Chondrocyte (in vitro differentiated cells): ENCODE measurements around the gene RASGRP1. TPM values are rescaled to one million over a fixed set of nuclear protein-coding genes. Genes with fewer than 3 reads are reported as not detected.

Experiments
- DNase-seq: peaks from one replicate; pipeline ENCODE4 v3.0.0; 2021; ENCODE audit warnings: mixed read lengths, low spot score
- H3K27ac Mint-ChIP-seq: one replicate; pipeline ENCODE4 v1.8.0; 2021; ENCODE audit warnings: mild to moderate bottlenecking, moderate library complexity, mixed read lengths; ENCODE audit not compliant: unreplicated experiment
- H3K27me3 Mint-ChIP-seq: 2 replicates; pipeline ENCODE4 v1.8.0; 2021; ENCODE audit warnings: low read depth, mixed read lengths
- H3K36me3 Mint-ChIP-seq: 2 replicates; pipeline ENCODE4 v1.8.0; 2021; ENCODE audit warnings: low read depth, mixed read lengths
- H3K4me1 Mint-ChIP-seq: 2 replicates; pipeline ENCODE4 v1.8.0; 2021; ENCODE audit warnings: low read depth, mild to moderate bottlenecking, mixed read lengths
- H3K4me3 Mint-ChIP-seq: one replicate; pipeline ENCODE4 v1.8.0; 2021; ENCODE audit warnings: mild to moderate bottlenecking, moderate library complexity, mixed read lengths; ENCODE audit not compliant: unreplicated experiment
- H3K9me3 Mint-ChIP-seq: 2 replicates; pipeline ENCODE4 v1.8.0; 2021; ENCODE audit warnings: low read depth, mixed read lengths
- CTCF ChIP-seq: fragments of 200-600 bp; sonication (generic); IDR thresholded peaks from 2 replicates; pipeline ENCODE4 v1.5.0; 2021; ENCODE audit warnings: antibody characterized with exemption, mild to moderate bottlenecking, moderate library complexity
- total RNA-seq: library from RNA; stranded (reverse); gene quantifications from 3 replicates; pipeline ENCODE4 v1.2.1, GENCODE V29; 2021

Gene RASGRP1
- total RNA-seq, 1 donor from 2014 or later = 0.52 TPM

GRCh38 chr15:38576261-38576660, 11.6 kb upstream of the RASGRP1 start:
- Mint-ChIP-seq H3K36me3 (peaks cover 3% of the 10 kb centered on the region), H3K4me1 (no peaks in the 10 kb centered on the region), H3K4me3 (no peak overlapping the region), H3K9me3 (peaks cover 5% of the 10 kb centered on the region), H3K27ac (no peak overlapping the region), H3K27me3 (peaks cover 27% of the 10 kb centered on the region)
- DNase-seq = no peak
- no peak for TF ChIP-seq CTCF

- Mint-ChIP-seq H3K27ac (no peak overlapping the region), H3K9me3 (peaks cover 1% of the 10 kb centered on the region), H3K4me1 (peaks cover 6% of the 10 kb centered on the region), H3K27me3 (peaks cover 27% of the 10 kb centered on the region), H3K36me3 (peaks cover 2% of the 10 kb centered on the region), H3K4me3 (peak overlapping the region; percentile 66)
- no peak for TF ChIP-seq CTCF
- no peak for DNase-seq
These were observed 665 bp upstream of the RASGRP1 start for GRCh38 chr15:38565287-38565670.

DNA sequence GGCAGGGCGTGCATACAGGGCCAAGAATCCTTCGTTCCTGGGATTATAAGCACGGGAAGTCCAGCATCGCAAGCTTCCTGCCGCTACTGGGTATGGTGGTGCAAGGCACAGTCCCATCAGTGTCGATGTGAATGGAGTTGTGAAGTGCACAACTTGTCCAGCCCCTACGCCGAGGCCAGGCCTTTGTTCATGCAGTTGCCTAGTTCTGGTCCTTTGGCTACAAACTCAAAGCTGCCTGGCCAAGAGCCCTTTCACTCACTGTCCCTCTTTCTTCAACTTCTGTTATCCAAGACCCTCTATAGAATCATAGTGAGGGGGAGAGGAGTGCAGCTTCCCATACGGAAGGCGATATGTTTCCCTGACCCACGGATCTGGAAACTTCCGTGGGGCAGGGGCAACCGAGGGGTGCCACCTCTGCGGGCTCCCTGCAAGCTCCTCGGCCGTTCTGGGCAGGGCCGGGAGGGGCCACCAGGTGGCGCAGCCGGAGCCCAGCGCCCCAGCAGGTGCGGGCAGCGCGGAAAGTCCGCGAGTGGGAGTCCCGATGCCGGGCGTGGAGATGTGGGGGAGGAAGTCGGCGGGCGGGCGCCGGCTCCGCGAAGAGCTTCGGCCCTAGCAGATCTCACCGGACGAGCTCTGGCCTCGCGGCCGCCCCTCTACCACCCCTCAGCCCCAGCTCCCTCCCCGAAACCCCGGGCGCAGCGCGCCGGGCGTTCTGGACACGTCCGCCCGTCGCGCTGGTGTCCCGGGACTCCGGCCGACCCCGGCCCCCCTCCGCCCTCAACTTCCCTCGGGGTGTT, 693 bp downstream of the RASGRP1 start:
- Mint-ChIP-seq H3K4me3 (peak overlapping the region; percentile 66), H3K27me3 (peaks cover 26% of the 10 kb centered on the region), H3K9me3 (no peaks in the 10 kb centered on the region), H3K27ac (no peak overlapping the region), H3K36me3 (no peaks in the 10 kb centered on the region), H3K4me1 (peaks cover 6% of the 10 kb centered on the region)
- no peak for DNase-seq
- peak; percentile 96 for TF ChIP-seq CTCF

DNA sequence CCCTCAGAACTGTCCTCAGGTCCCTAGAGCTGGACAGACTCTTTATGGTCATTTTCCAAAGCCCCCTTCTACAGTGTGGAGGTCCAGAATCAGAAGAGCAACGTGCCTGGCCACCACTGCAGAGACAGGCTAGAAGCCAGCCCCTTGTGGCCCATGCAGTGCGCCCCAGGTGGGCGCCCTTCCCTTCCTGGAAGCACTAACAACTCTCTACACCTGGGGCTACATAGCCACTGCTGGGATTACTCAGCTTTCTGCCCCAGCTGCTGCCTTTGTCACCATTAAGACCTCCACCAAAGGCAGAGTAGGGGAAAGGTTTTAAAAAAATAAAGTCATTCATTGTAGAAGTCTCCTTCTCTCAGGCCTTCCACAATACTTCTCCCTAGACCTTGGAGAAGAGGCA, 2.3 kb downstream of the RASGRP1 start:
- H3K9me3 Mint-ChIP-seq = no peaks in the 10 kb centered on the region
- no peak overlapping the region for H3K4me3 Mint-ChIP-seq
- H3K36me3 Mint-ChIP-seq = no peaks in the 10 kb centered on the region
- TF ChIP-seq CTCF = no peak
- no peak for DNase-seq
- no peak overlapping the region for H3K27ac Mint-ChIP-seq
- peaks cover 20% of the 10 kb centered on the region for H3K27me3 Mint-ChIP-seq
- peaks cover 6% of the 10 kb centered on the region for H3K4me1 Mint-ChIP-seq

DNA sequence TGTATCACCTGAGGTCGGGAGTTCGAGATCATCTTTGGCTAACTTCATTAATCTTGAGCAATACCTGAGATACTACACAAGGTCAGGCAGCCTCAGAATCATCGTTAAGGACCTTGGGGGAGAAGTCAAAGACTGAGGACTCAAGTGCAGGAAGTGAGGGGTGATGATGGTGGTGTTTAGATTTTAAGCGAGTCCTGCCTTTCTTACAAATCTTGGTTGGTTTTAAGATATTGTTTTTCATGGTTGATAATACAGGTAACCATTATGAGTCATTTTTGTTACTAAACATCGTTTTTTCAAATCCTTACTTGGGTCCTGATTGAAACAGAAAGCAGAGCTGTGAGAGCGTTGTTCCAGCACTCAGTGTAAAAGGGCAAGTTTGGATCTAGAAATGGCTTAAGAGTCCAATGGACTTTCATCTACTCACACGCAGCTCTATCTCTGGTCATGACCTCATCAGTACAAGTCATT, 4.1 kb downstream of the RASGRP1 start:
- TF ChIP-seq CTCF = no peak
- Mint-ChIP-seq H3K27ac (no peak overlapping the region), H3K9me3 (no peaks in the 10 kb centered on the region), H3K36me3 (no peaks in the 10 kb centered on the region), H3K27me3 (peaks cover 16% of the 10 kb centered on the region), H3K4me3 (no peak overlapping the region), H3K4me1 (peaks cover 11% of the 10 kb centered on the region)
- no peak for DNase-seq
